AG10803 (cell line): ENCODE data around the gene DCTPP1.
"Not testable (repeated sequence)": the region's sequence is repeated elsewhere in the genome, so short reads cannot be mapped to it uniquely, and the experiment has no call there.

Experiments used
- DNase-seq: peaks from one replicate; pipeline ENCODE4 v3.0.0; 2010; ENCODE audit warnings: low read depth
- H3K4me3 ChIP-seq: 2 replicates; pipeline ENCODE4 v1.5.1; 2011; ENCODE audit warnings: mild to moderate bottlenecking, low read length, control low read depth
- TF ChIP-seq, protein P1 (sequence below): conservative IDR thresholded peaks from 2 replicates; pipeline ENCODE4 v1.5.1; 2011; ENCODE audit warnings: mild to moderate bottlenecking, low read length, control low read depth, inconsistent platforms

Gene DCTPP1

DNA sequence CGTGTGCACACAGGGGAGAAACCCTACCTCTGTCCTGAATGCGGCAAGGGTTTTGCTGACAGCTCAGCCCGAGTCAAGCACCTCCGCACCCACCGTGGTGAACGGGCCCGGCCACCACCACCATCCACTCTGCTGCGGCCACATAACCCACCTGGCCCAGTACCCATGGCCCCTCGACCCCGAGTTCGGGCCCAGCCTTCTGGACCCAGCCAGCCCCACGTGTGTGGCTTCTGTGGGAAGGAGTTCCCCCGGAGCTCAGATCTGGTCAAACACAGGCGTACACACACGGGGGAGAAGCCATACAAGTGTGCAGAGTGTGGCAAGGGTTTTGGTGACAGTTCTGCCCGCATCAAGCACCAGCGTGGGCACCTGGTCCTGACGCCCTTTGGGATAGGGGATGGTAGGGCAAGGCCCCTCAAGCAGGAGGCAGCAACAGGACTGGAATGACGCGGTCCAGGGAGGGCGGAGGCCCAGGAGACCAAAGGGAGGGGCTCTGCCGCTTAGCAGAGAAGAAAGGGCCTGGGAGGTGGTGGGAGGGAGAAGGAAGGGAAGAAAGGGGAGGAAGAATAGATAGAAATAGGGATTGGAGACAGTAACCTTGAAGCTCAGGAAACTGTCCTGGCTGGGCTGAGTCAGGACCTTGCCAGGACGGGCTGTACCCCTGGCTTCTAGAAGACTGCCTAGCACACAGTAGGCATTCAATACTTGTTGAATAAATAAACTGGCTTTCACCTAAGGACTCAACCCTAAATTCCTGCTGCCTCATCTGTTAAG, 31.0 kb downstream of the DCTPP1 start:
- DNase-seq, result no peak
- no peak overlapping the region for H3K4me3 ChIP-seq

DNA sequence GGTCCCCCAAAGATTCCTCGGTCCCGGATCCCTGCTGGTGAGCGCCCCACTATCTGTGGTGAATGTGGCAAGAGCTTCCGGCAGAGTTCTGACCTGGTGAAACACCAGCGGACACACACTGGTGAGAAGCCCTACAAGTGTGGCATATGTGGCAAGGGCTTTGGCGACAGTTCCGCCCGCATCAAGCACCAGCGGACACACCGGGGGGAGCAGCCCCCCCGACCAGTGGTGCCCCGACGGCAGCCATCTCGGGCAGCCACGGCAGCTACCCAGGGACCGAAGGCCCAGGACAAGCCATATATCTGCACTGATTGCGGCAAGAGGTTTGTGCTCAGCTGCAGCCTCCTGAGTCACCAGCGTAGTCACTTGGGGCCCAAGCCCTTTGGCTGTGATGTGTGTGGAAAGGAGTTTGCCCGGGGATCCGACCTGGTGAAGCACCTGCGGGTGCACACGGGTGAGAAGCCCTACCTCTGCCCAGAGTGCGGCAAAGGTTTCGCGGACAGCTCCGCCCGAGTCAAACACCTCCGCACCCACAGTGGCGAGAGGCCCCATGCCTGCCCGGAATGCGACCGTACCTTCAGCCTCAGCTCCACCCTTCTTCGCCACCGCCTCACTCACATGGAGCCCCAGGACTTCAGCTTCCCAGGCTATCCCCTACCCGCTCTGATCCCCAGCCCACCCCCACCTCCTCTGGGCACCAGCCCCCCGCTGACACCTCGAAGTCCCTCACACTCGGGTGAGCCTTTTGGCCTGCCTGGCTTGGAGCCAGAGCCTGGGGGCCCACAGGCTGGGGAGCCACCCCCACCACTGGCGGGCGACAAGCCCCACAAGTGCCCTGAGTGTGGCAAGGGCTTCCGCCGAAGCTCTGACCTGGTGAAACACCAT, 31.8 kb downstream of the DCTPP1 start:
- no peak overlapping the region for H3K4me3 ChIP-seq
- no peak for DNase-seq
- TF ChIP-seq, protein P1, sequence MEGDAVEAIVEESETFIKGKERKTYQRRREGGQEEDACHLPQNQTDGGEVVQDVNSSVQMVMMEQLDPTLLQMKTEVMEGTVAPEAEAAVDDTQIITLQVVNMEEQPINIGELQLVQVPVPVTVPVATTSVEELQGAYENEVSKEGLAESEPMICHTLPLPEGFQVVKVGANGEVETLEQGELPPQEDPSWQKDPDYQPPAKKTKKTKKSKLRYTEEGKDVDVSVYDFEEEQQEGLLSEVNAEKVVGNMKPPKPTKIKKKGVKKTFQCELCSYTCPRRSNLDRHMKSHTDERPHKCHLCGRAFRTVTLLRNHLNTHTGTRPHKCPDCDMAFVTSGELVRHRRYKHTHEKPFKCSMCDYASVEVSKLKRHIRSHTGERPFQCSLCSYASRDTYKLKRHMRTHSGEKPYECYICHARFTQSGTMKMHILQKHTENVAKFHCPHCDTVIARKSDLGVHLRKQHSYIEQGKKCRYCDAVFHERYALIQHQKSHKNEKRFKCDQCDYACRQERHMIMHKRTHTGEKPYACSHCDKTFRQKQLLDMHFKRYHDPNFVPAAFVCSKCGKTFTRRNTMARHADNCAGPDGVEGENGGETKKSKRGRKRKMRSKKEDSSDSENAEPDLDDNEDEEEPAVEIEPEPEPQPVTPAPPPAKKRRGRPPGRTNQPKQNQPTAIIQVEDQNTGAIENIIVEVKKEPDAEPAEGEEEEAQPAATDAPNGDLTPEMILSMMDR, result no peak

More for the DNA sequence above, 31.0 kb downstream of the DCTPP1 start:
- TF ChIP-seq, protein P1, result no peak

DNA sequence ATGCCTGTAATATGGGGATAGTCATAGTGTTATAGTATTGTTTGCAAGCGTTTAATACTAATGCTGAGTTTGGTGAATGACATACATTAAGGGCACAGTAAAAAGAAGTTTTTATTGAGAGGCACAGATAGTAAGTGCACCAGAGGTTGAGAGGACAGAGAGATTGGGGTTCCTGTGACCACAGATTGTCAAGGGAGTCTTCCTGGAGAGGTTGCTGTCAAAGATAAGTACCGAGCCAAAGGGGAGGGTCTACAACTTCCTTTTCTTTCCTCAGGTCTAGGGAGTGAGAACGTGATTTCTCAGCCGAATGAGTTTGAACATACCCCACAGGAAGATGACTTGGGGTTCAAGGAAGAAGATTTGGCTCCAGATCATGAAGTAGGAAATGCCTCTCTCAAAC, 32.8 kb downstream of the DCTPP1 start:
- DNase-seq, result no peak
- TF ChIP-seq, protein P1, result no peak
- H3K4me3 ChIP-seq, result no peak overlapping the region

DNA sequence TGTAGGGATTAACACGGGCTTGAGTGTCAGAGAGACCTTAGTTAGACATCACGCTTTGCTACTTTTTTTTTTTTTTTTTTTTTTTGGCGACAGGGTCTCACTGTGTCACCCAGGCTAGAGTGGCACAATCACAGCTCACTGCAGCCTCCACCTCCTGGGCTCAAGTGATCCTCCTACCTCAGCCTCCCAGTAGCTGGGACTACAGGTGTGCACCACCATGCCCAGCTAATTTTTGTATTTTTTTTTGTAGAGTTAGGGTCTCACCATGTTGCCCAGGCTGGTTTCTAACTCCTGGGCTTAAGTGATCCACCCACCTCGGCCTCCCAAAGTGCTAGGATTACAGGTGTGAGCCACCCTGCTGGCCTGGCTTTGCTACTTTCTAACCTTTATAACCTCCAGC, 33.2 kb downstream of the DCTPP1 start:
- DNase-seq, H3K4me3 ChIP-seq: not testable (repeated sequence)

DNA sequence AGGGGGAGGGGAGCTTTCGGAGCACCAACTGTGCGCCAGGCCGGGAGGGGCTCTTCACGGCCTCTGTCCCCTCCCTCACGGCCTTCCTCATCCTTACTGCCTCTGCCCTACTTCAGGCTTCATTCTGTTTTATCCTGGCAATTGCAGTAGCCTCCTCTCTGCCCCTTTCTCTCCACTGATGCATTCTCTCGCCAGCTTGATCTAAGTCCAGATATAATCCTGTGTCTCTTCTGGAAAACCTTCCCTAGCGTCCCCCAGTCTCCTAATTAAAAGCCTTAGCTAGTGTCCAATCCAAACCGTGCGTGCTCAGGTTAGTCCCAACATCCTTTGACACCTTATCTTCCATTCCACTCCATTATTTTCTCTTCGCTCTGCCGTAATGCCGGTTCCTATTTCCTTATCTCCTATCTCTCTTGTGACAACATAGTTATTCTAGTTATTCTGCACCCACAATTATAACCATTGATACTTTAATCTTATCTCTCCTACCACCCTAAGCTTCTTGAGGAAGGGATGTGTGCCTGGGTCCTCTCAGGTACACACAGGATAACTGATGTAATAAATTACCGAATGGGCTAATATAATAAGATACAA, 33.7 kb downstream of the DCTPP1 start:
- no peak for DNase-seq
- TF ChIP-seq, protein P1, result no peak
- peak overlapping the region; percentile 82 for H3K4me3 ChIP-seq

DNA sequence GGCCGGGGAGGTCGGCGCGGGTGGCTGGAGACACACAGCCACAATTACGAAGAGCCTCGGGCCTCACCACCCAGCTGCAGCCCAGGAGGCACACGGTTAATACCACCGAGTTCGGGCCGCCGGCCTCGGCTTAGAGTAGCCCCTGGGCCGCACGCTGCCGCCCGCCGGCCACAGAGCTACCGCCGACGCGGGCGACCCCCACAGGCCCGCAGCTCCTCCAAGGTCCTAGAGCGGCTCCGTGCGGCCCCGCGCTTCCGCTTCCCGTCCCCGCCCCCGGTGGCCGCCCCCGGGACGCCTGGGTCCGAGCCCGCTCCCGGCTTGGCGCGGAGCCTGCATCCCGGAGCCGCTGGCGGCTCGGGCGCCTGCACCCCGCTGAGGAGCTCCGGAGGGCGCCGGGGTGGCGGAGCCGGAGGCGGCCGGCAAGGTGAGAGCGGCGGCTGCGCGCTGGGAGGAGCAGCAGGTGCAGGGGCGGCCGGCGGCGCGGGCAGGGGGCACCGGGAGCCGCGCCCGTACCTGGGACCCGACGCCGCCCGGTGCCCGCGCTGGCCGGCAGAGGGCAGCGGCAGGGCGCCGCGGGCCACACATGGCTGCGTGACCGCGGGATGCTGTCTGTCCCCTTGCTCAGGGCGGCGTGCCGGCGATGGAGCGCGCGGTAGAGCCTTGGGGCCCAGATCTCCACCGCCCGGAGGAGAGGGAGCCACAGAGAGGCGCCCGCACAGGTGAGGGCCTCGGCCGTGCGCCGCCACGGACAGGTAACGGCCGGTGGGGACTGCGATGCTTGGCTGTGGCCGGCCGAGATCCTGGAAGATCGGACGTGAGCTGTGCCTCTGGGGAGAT, 34.5 kb downstream of the DCTPP1 start, which contains the start of gene ZNF48:
Gene ZNF48, plus strand, starts transcription at position 266 of the 837 bp plus-strand sequence. Its CDS starts 375 bp downstream, at position 641.
- TF ChIP-seq, protein P1, result peak; percentile 8; the same call in 1 of the 2 replicates
- peak within 1 kb of the TSS; percentile 82 for H3K4me3 ChIP-seq
- DNase-seq, result peak; percentile 93
